K562 (cell line): ENCODE results near the gene RASGRP4. TPM values are rescaled to one million over a fixed set of nuclear protein-coding genes. Genes with fewer than 3 reads are reported as not detected.

Experiments used
- ATAC-seq: fragments of 200-7000 bp; cut with Tn5 transposase; 3 replicates; pipeline ENCODE4 v1.9.1; 2020; ENCODE audit warnings: moderate library complexity
- BruUV-seq: library from RNA; stranded (reverse); fragments of 400-500 nt; replicated peaks from 2 replicates; lab custom pipeline; 2021; lab: Mats Ljungman, UMichigan
- CTCF ChIA-PET: fragments of 300-600 bp; formaldehyde crosslinking; extraction: SDS; loops from one replicate; lab custom pipeline; 2021; ENCODE audit warnings: low intra/inter-chr PET ratio; lab: Yijun Ruan, JAX
- POLR2A ChIA-PET: fragments of 300-600, 350-650 bp; sonication (Branson Sonifier 250); formaldehyde crosslinking; extraction: SDS; loops from one replicate; lab custom pipeline; 2021; ENCODE audit warnings: antibody characterized with exemption, inconsistent platforms; lab: Yijun Ruan, JAX
- DNase-seq, 4 experiments: peaks; one replicate each; pipeline versions ENCODE4 v3.0.0 to v3.0.0-alpha.2; 2011 to 2018; ENCODE audit warnings: low spot score in 3 of 4, mixed read lengths in 3 of 4; ENCODE audit errors: extremely low read depth in 1 of 4
- FAIRE-seq: peaks from 2 replicates; lab custom pipeline; 2011; peaks lifted over from hg19 to GRCh38; lab: Jason Lieb, UNC
- H2AFZ ChIP-seq: 2 replicates; pipeline ENCODE4 v1.6.0; 2011; ENCODE audit warnings: low read depth, low read length, control low read depth, inconsistent platforms
- H3K27ac ChIP-seq: fragments of 200-600 bp; 3 replicates; pipeline ENCODE4 v1.8.0; 2011; ENCODE audit warnings: low read depth, mild to moderate bottlenecking, control low read depth, inconsistent platforms, low read length, moderate library complexity, mixed read lengths; ENCODE audit errors: extremely low read depth
- H3K27me3 ChIP-seq, 2 experiments: fragments of 300-600 bp in 1 of 2; 2 replicates in 1 of 2; 3 replicates in 1 of 2; pipeline versions ENCODE4 v1.6.0 to v1.8.0; 2011; ENCODE audit warnings: inconsistent platforms in 2 of 2, low read length in 2 of 2, mild to moderate bottlenecking in 1 of 2, mixed read lengths in 1 of 2, moderate library complexity in 1 of 2; ENCODE audit not compliant: control insufficient read depth in 2 of 2, insufficient read depth in 2 of 2
- H3K36me3 ChIP-seq: fragments of 300-600 bp; 3 replicates; pipeline ENCODE4 v1.8.0; 2011; ENCODE audit warnings: mild to moderate bottlenecking, low read length, inconsistent platforms; ENCODE audit not compliant: control insufficient read depth, insufficient read depth
- H3K4me1 ChIP-seq, 2 experiments: fragments of 200-600 bp in 1 of 2; replicated peaks in 1 of 2; 2 replicates in 1 of 2; 3 replicates in 1 of 2; pipeline versions ENCODE4 v1.5.1 to v1.8.0; 2011; ENCODE audit warnings: inconsistent platforms in 2 of 2, low read length in 2 of 2, mild to moderate bottlenecking in 1 of 2, mixed read lengths in 1 of 2, moderate library complexity in 1 of 2; ENCODE audit not compliant: control insufficient read depth in 2 of 2, insufficient read depth in 2 of 2
- H3K4me2 ChIP-seq: 2 replicates; pipeline ENCODE4 v1.6.1; 2011; ENCODE audit warnings: low read length, control low read depth, inconsistent platforms, mixed read lengths; ENCODE audit not compliant: insufficient read depth
- H3K4me3 ChIP-seq: fragments of 200-600 bp; sonication (generic), shearing (Covaris generic); 2 replicates; pipeline ENCODE4 v1.5.1; 2016; ENCODE audit warnings: control low read depth, inconsistent platforms
- H3K79me2 ChIP-seq: fragments of 200-600 bp; 3 replicates; pipeline ENCODE4 v1.8.0; 2011; ENCODE audit warnings: low read length, inconsistent platforms; ENCODE audit not compliant: control insufficient read depth, insufficient read depth
- H3K9ac ChIP-seq, 2 experiments: 2 replicates each; pipeline versions ENCODE4 v1.6.0 to v1.6.1; 2011; ENCODE audit warnings: low read depth in 2 of 2, low read length in 2 of 2, control low read depth in 1 of 2, inconsistent platforms in 1 of 2, mild to moderate bottlenecking in 1 of 2, mixed read lengths in 1 of 2; ENCODE audit not compliant: insufficient read depth in 1 of 2
- H3K9me1 ChIP-seq: one replicate; pipeline ENCODE4 v1.6.0; 2011; ENCODE audit warnings: inconsistent platforms, mild to moderate bottlenecking, low read length, moderate library complexity; ENCODE audit not compliant: control insufficient read depth, insufficient read depth
- H3K9me3 ChIP-seq: replicated peaks from 2 replicates; pipeline ENCODE4 v1.5.1; 2011; ENCODE audit warnings: low read depth, low read length, inconsistent platforms; ENCODE audit not compliant: control insufficient read depth, insufficient read depth
- H4K20me1 ChIP-seq: replicated peaks from 2 replicates; pipeline ENCODE4 v1.6.1; 2011; ENCODE audit warnings: low read length, inconsistent platforms, mixed read lengths; ENCODE audit not compliant: control insufficient read depth, insufficient read depth
- CEBPB ChIP-seq: fragments of 450-650 bp; IDR thresholded peaks from 2 replicates; pipeline ENCODE4 v1.6.1; 2016; ENCODE audit warnings: missing genetic modification characterization, missing compliant biosample characterization
- GATA2 ChIP-seq: sonication (generic); formaldehyde crosslinking; IDR thresholded peaks from 2 replicates; pipeline ENCODE4 v1.4.0; 2020; ENCODE audit warnings: mild to moderate bottlenecking, missing genetic modification reagents
- HMG20A ChIP-seq: fragments of 450-650 bp; formaldehyde crosslinking; conservative IDR thresholded peaks from 2 replicates; pipeline ENCODE4 v1.4.0; 2020; ENCODE audit warnings: mild to moderate bottlenecking, mixed read lengths
- U2AF1 ChIP-seq: fragments of 200-400 bp; formaldehyde crosslinking; optimal IDR thresholded peaks from 2 replicates; pipeline ENCODE3; 2017; ENCODE audit warnings: mild to moderate bottlenecking, low read depth, low read length, moderate library complexity
- ZBTB11 ChIP-seq, 3 experiments: fragments of 200-800 bp in 1 of 3; fragments of 250-450 bp in 1 of 3; fragments of 450-650 bp in 1 of 3; sonication (Bioruptor Pico) in 1 of 3; sonication (Bioruptor generic) in 1 of 3; formaldehyde crosslinking in 1 of 3; IDR thresholded peaks; 2 replicates each; pipeline versions ENCODE4 v1.6.1 to v1.8.0; 2016 to 2022; ENCODE audit warnings: mild to moderate bottlenecking in 2 of 3, missing genetic modification characterization in 2 of 3, missing compliant biosample characterization in 1 of 3, moderate library complexity in 1 of 3
- ZNF274 ChIP-seq: IDR thresholded peaks from 2 replicates; pipeline ENCODE4 v1.6.1; 2011; ENCODE audit warnings: low read depth, mild to moderate bottlenecking, low read length, moderate library complexity, borderline replicate concordance
- WGBS: fragments of 100-300 bp; shearing (Covaris generic); methylation state at CpG from one replicate; pipeline ENCODE4 v1.1.6; 2016; ENCODE audit warnings: low coverage, mixed read lengths; ENCODE audit not compliant: insufficient coverage; ENCODE audit errors: missing lambda C conversion rate; 5-methylcytosine and 5-hydroxymethylcytosine counted together
- in situ Hi-C: fragments of 300-500 bp; cut with MboI; formaldehyde crosslinking; loops from 4 replicates; pipeline ENCODE4 v1.15.0; 2018; ENCODE audit warnings: inconsistent platforms, mixed read lengths
- intact Hi-C: fragments of 100-400 bp; cut with micrococcal nuclease; formaldehyde crosslinking; loops from 2 replicates; pipeline ENCODE4 v1.14.2; 2022
- polyA plus RNA-seq, 8 experiments: library from polyadenylated mRNA; depleted of rRNA in 4 of 8; stranded (reverse) in 5 of 8; unstranded in 3 of 8; fragments of >200 nt; fragmentation: Nextera tagmentation in 2 of 8; fragmentation: Illumina TruSeq in 1 of 8; extraction: Ambion mirVana in 2 of 8; extraction: Trizol in 1 of 8; gene quantifications; 2 replicates each; pipeline versions ENCODE4 v1.2.1 to v1.2.3, GENCODE V29; 2011 to 2014; ENCODE audit warnings: inconsistent platforms in 1 of 8, missing spikeins in 1 of 8
- total RNA-seq, 7 experiments: library from RNA; depleted of rRNA in 6 of 7; stranded (reverse); fragments of >200 nt in 6 of 7; fragmentation: Illumina TruSeq in 2 of 7; extraction: Trizol in 2 of 7; gene quantifications; 2 replicates each; pipeline versions ENCODE4 v1.2.1 to v1.2.3, GENCODE V29; 2011 to 2021; ENCODE audit warnings: low replicate concordance in 1 of 7

The RASGRP4 gene
- total and polyA plus RNA-seq, 9 of the 15 experiments (the other 6 are each of a cell fraction or from before 2014, with no cell fraction given): 0.39 to 4.6 (median 3.8) TPM

GRCh38 chr19:38371081-38371480, 54.9 kb downstream of the RASGRP4 start:
- H3K4me1 ChIP-seq: peaks cover 10 to 14% of the 10 kb centered on the region in 2 experiments; a peak in 4 of 5 replicates
- H3K9me1 ChIP-seq: no peaks in the 10 kb centered on the region
- FAIRE-seq (no peak), DNase-seq (no peak), ATAC-seq (no peak)
- H3K9me3 ChIP-seq: no peaks in the 10 kb centered on the region; the same call in 1 of the 2 replicates
- H3K4me3 ChIP-seq: no peak overlapping the region
- H2AFZ ChIP-seq: peak overlapping the region; percentile 80; the same call in 1 of the 2 replicates
- peaks cover 16% of the 10 kb centered on the region for H3K79me2 ChIP-seq
- H3K36me3 ChIP-seq: peaks cover 5% of the 10 kb centered on the region; the same call in 2 of the 3 replicates
- WGBS: 74% methylated on average over 6 of the region's 6 CpGs
- no peak overlapping the region for H3K27ac ChIP-seq
- TF ChIP-seq GATA2 (CRISPR knock-in tag) (no peak), HMG20A (CRISPR knock-in tag) (no peak), ZBTB11 (CRISPR knock-in tag; IDR thresholded peaks at IDR 0.05) (no peak), ZNF274 (no peak), CEBPB (peak; percentile 38; the same call in 1 of the 2 replicates), U2AF1 (no peak)
- H4K20me1 ChIP-seq: peaks cover 9% of the 10 kb centered on the region; the same call in 1 of the 2 replicates
- no peak overlapping the region for H3K4me2 ChIP-seq
- POLR2A ChIA-PET: interaction anchor here (0.6 kb wide), 2 partner anchors 38 to 40 kb away, joined by 3 read pairs; no protein-coding TSS in a partner anchor
- intact Hi-C loops: no loop called here
- no peak overlapping the region for H3K9ac ChIP-seq
- BruUV-seq: no TSS peak
- no peaks in the 10 kb centered on the region for H3K27me3 ChIP-seq
- in situ Hi-C loops: no loop called here
- CTCF ChIA-PET: no interaction called here
